CD4-positive, alpha-beta T cell (primary cell): ENCODE data around the gene SNCA. TPM values are rescaled to one million over a fixed set of nuclear protein-coding genes. Genes with fewer than 3 reads are reported as not detected.

Source experiments
- ATAC-seq: fragments of 200-7000 bp; cut with Tn5 transposase; one replicate; pipeline ENCODE4 v1.10.0; 2022; ENCODE audit warnings: mild to moderate bottlenecking; ENCODE audit not compliant: poor library complexity
- CTCF ChIA-PET: fragments of 350-600 bp; sonication (Branson Sonifier 250); formaldehyde crosslinking; loops from one replicate; lab custom pipeline; 2021; ENCODE audit warnings: antibody characterized with exemption, inconsistent platforms; lab: Charles Lee
- POLR2A ChIA-PET: fragments of 350-600 bp; sonication (Branson Sonifier 250); formaldehyde crosslinking; loops from one replicate; lab custom pipeline; 2021; ENCODE audit warnings: antibody characterized with exemption, inconsistent platforms; lab: Charles Lee
- DNase-seq, 14 experiments: peaks; one replicate each; pipeline ENCODE4 v3.0.0-alpha.2; 2013 to 2020; ENCODE audit warnings: mixed read lengths in 2 of 14
- H3K27ac ChIP-seq, 2 donors: one replicate each; pipeline versions ENCODE4 v1.5.1 to v1.7.0; 2013; ENCODE audit warnings: low read length in 2 of 2, low read depth in 1 of 2, mild to moderate bottlenecking in 1 of 2
- H3K27me3 ChIP-seq, 2 experiments: 1 replicate in 1 of 2; 2 replicates in 1 of 2; pipeline versions ENCODE4 v1.6.1 to v1.7.0; 2013; ENCODE audit warnings: low read length in 2 of 2, control low read depth in 1 of 2, mild to moderate bottlenecking in 1 of 2, moderate library complexity in 1 of 2; ENCODE audit not compliant: insufficient read depth in 2 of 2, control insufficient read depth in 1 of 2
- H3K36me3 ChIP-seq: one replicate; pipeline ENCODE4 v1.6.1; 2013; ENCODE audit warnings: low read length, control low read depth; ENCODE audit not compliant: insufficient read depth
- H3K4me1 ChIP-seq: one replicate; pipeline ENCODE4 v1.6.1; 2013; ENCODE audit warnings: low read length, control low read depth; ENCODE audit not compliant: insufficient read depth
- H3K4me3 ChIP-seq: one replicate; pipeline ENCODE4 v1.5.1; 2013; ENCODE audit warnings: mild to moderate bottlenecking, low read length, moderate library complexity
- H3K9me3 ChIP-seq, 2 experiments: 1 replicate in 1 of 2; 2 replicates in 1 of 2; pipeline versions ENCODE4 v1.6.1 to v1.7.0; 2013; ENCODE audit warnings: low read length in 2 of 2, mild to moderate bottlenecking in 2 of 2, control low read depth in 1 of 2, moderate library complexity in 1 of 2; ENCODE audit not compliant: control insufficient read depth in 1 of 2, insufficient read depth in 1 of 2
- H3K27ac Mint-ChIP-seq: one replicate; pipeline ENCODE4 v1.8.0; 2020; ENCODE audit warnings: mixed read lengths
- H3K27me3 Mint-ChIP-seq: one replicate; pipeline ENCODE4 v1.8.0; 2021; ENCODE audit warnings: mixed read lengths
- H3K36me3 Mint-ChIP-seq: one replicate; pipeline ENCODE4 v1.8.0; 2021; ENCODE audit warnings: low read depth, mixed read lengths
- H3K4me1 Mint-ChIP-seq: one replicate; pipeline ENCODE4 v1.8.0; 2021; ENCODE audit warnings: low read depth, mixed read lengths
- H3K4me3 Mint-ChIP-seq: one replicate; pipeline ENCODE4 v1.8.0; 2020; ENCODE audit warnings: mild to moderate bottlenecking, mixed read lengths
- H3K9me3 Mint-ChIP-seq: one replicate; pipeline ENCODE4 v1.8.0; 2020; ENCODE audit warnings: mixed read lengths
- CTCF ChIP-seq: fragments of 200-600 bp; IDR thresholded peaks from one replicate; pipeline ENCODE4 v1.8.0; 2022; ENCODE audit warnings: antibody characterized with exemption, mild to moderate bottlenecking
- intact Hi-C, 2 experiments: fragments of 100-400 bp; cut with DNase I in 1 of 2; cut with micrococcal nuclease in 1 of 2; formaldehyde crosslinking; loops; one replicate each; pipeline versions ENCODE4 v1.15.1 to v1.9.0; 2023 to 2025; cut with DNase I, micrococcal nuclease
- total RNA-seq, 174 experiments: library from RNA in 2 of 174; stranded (reverse) in 2 of 174; gene quantifications; one replicate each; pipeline ENCODE4 v1.2.3 and lab custom pipeline; 2021 to 2026

Gene SNCA
- total RNA-seq, 2 experiments from 2014 or later = not detected

- intact Hi-C loops = no loop called here
- no peak for ATAC-seq
These were observed 117.3 kb downstream of the SNCA start for GRCh38 chr4:89719536-89720090.

GRCh38 chr4:89716893-89717292 is 120.1 kb downstream of the SNCA start:
- no peaks in the 10 kb centered on the region for H3K4me1 Mint-ChIP-seq
- ATAC-seq (no peak), DNase-seq (no peak)
- H3K27me3 ChIP-seq = no peaks in the 10 kb centered on the region
- H3K4me3 Mint-ChIP-seq = no peak overlapping the region
- ChIA-PET POLR2A (no interaction called here), CTCF (no interaction called here)
- H3K36me3 ChIP-seq = no peaks in the 10 kb centered on the region
- H3K27ac ChIP-seq = no peak overlapping the region
- no peaks in the 10 kb centered on the region for H3K4me1 ChIP-seq
- H3K4me3 ChIP-seq = no peak overlapping the region
- H3K27me3 Mint-ChIP-seq = peaks cover 9% of the 10 kb centered on the region
- H3K27ac Mint-ChIP-seq = no peak overlapping the region
- TF ChIP-seq CTCF = no peak
- intact Hi-C loops = no loop called here
- no peaks in the 10 kb centered on the region for H3K9me3 ChIP-seq
- no peaks in the 10 kb centered on the region for H3K9me3 Mint-ChIP-seq
- no peaks in the 10 kb centered on the region for H3K36me3 Mint-ChIP-seq

More at GRCh38 chr4:89719536-89720090, 117.3 kb downstream of the SNCA start:
- H3K4me1 Mint-ChIP-seq = no peaks in the 10 kb centered on the region
- no peak overlapping the region for H3K4me3 Mint-ChIP-seq
- no peak overlapping the region for H3K27ac ChIP-seq
- H3K27ac Mint-ChIP-seq = no peak overlapping the region
- DNase-seq = no peak
- no peaks in the 10 kb centered on the region for H3K36me3 ChIP-seq
- H3K27me3 Mint-ChIP-seq = peaks cover 9% of the 10 kb centered on the region
- CTCF ChIA-PET = no interaction called here
- no peaks in the 10 kb centered on the region for H3K9me3 ChIP-seq
- H3K27me3 ChIP-seq = peaks cover 0 to 3% of the 10 kb centered on the region in 2 experiments
- H3K4me1 ChIP-seq = no peaks in the 10 kb centered on the region
- H3K9me3 Mint-ChIP-seq = no peaks in the 10 kb centered on the region
- POLR2A ChIA-PET = no interaction called here
- H3K4me3 ChIP-seq = no peak overlapping the region
- no peak for TF ChIP-seq CTCF
- H3K36me3 Mint-ChIP-seq = no peaks in the 10 kb centered on the region

GRCh38 chr4:89715631-89716030 is 121.3 kb downstream of the SNCA start:
- H3K4me1 Mint-ChIP-seq = no peaks in the 10 kb centered on the region
- no peak for TF ChIP-seq CTCF
- no peak for DNase-seq
- H3K4me3 Mint-ChIP-seq = no peak overlapping the region
- ChIA-PET POLR2A (no interaction called here), CTCF (no interaction called here)
- ATAC-seq = no peak
- H3K4me3 ChIP-seq = no peak overlapping the region
- no peaks in the 10 kb centered on the region for H3K36me3 Mint-ChIP-seq
- H3K27ac Mint-ChIP-seq = no peak overlapping the region
- H3K27me3 Mint-ChIP-seq = peaks cover 9% of the 10 kb centered on the region
- no peaks in the 10 kb centered on the region for H3K9me3 Mint-ChIP-seq
- no peaks in the 10 kb centered on the region for H3K36me3 ChIP-seq
- no peak overlapping the region for H3K27ac ChIP-seq
- no peaks in the 10 kb centered on the region for H3K4me1 ChIP-seq
- intact Hi-C loops = no loop called here
- no peaks in the 10 kb centered on the region for H3K9me3 ChIP-seq
- H3K27me3 ChIP-seq = no peaks in the 10 kb centered on the region
